ENCODE results near the gene TRPT1.
A peak's percentile ranks its signal among the peaks of the same experiment; 100 is the strongest.

The TRPT1 gene

DNA sequence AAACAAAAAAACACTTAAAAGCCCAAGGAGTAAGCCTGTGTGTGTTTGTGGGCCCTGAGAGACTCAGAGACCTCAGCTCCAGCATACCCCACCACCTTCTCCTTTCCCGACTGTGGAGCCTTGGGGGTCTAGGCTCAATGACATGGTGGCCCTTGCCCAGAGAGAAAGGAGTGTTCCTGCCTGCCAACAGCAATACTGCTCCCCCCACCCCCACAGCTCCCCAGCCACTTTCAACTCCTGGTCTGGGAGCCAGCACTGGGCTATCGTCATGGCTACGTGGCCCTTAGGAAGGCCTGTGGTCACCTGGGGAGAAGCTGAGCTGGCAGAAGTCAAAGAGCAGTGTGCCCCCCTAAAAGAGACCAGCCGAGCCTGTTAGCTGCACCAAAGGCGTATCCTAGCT, 18.1 kb upstream of the TRPT1 start:
- DNase-seq = peak; percentile 11

GRCh38 chr11:64243236-64243854, 17.4 kb upstream of the TRPT1 start:
- peak; percentile 4 for DNase-seq

- peak; percentile 63 for DNase-seq
Observed at GRCh38 chr11:64241491-64242374, 15.7 kb upstream of the TRPT1 start.

DNA sequence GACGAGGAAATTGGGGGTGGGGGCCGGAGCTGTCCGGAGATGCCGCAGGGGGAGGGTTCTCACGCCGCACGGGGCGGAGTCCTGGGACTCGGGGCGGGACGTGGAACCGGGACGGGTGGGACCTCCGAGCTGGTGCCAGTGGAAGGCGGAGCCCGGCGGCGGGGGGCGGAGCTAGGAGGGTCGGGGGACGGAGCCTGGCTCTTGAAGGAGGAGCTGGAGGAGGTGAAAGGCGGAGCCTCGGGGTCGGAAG, 15.2 kb upstream of the TRPT1 start:
- DNase-seq = peak; percentile 100

DNA sequence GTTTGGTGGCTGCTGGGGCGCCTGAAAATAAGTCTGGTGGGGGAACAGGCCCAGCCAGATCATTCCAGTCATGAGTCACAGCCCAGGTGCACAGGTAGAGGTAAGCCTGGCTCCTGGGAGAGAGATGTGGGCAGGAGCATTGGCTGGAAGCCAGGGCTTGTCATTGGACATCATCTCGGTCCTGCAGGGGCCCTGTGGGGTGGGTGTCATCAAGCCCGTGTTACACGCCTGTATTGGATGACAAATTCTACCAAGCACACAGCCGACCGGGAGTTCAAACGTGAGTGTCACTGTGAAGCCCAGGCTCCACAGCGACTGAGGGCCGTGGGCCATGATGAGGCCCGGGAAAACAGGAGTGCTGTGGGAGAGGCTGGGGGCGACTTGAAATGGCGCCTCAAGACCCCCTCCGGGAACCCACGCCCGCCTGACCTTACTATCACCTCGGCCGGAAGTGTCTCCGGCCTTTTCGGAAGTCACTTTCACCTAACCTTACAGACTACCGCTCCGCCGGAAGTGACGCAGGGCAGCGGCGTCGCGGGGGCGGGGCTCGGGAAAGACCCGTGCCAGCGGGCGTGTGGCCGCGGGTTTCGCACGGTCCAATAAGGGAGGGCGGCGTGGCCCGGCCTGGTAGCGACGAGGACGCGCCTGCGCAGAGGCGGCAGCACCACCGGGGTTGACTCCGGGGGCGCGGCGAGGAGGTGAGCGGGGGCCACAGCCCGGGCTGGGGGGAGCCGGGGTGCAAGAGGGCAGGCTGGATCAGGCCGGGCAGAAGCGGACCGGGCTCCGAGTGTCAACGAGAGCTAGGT, 14.7 kb upstream of the TRPT1 start, which contains the start of gene FKBP2:
Gene FKBP2, plus strand, starts transcription at position 661 of the 806 bp plus-strand sequence. CDS start 1,293 bp downstream, outside the sequence.
- peak; percentile 99 for DNase-seq

GRCh38 chr11:64239662-64240434, 13.9 kb upstream of the TRPT1 start:
- no peak for DNase-seq

GRCh38 chr11:64238999-64239398, 13.0 kb upstream of the TRPT1 start:
- peak; percentile 78 for DNase-seq

- DNase-seq = peak; percentile 72
Observed at GRCh38 chr11:64238076-64238475, 12.1 kb upstream of the TRPT1 start.

- peak; percentile 96 for DNase-seq
Observed at GRCh38 chr11:64237484-64237951, 11.5 kb upstream of the TRPT1 start.

GRCh38 chr11:64235437-64236161, 9.6 kb upstream of the TRPT1 start:
- no peak for DNase-seq

GRCh38 chr11:64234647-64235379, 8.8 kb upstream of the TRPT1 start:
- DNase-seq = peak; percentile 83

DNA sequence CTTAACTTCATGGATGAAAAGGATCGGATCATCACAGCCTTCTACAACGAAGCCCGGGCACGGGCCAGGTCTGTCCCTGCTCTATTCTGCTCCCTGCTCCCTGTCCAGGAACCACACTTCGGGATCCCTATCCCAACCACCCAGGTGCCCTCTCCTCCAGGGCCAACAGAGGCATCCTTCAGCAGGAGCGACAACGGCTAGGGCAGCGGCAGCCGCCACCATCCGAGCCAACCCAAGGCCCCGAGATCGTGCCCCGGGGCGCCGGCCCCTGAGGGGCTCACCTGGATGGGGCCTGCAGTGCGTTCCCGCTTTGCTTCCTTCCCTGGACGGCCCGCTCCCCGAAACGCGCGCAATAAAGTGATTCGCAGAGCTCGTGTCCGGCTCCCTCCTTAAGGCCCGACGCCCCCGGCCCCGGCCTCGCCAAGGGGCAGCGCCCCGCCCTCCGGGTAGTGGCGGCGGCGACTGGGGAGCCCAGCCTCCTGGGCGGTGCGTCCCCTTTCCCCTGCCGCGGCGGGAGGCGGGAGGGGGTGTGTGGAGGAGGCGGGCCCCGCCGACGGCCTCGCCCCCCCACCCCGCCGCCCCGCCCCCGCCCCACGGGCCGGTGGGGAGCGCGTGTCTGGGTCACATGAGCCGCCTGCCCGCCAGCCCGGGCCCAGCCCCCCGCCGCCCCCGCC, 8.1 kb upstream of the TRPT1 start, which contains the start of gene VEGFB:
Gene VEGFB, plus strand, starts transcription at position 672 of the 674 bp plus-strand sequence. CDS start 250 bp downstream, outside the sequence.
- peak; percentile 89 for DNase-seq

DNA sequence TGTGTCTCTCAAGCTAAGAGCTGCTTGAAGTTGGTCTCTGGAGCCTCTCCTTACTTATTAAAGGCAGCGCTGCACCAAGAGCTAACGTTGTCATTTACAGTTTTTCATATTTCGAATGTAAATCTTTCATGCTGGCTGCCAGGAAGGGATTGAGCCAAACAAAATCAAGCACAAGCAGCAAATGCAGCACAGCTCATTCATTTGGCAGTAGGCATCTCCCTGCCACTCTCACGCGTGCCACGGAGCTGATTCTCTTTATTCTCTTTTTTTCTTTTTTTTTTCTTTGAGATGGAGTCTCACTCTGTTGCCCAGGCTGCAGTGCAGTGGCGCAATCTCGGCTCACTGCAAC, 7.0 kb upstream of the TRPT1 start:
- no peak for DNase-seq

- DNase-seq = no peak
Observed at GRCh38 chr11:64232182-64232966, 6.4 kb upstream of the TRPT1 start.

DNA sequence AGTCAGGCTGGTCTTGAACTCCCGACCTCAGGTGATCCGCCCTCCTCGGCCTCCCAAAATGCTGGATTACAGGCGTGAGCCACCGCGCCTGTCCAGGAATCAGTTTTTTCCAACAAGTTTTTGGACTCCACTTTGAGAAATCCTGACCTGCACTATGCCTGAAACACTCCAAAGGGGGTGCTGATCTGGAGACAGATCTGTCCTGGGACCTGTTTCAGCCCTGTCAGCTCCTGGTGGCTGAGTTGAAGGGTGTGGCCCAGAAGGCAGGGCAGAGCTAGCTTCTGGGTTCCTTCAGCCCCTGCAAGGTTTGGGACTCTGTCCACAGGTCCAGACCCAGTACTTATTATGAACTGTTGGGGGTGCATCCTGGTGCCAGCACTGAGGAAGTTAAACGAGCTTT, 5.6 kb upstream of the TRPT1 start:
- DNase-seq = peak; percentile 39

DNA sequence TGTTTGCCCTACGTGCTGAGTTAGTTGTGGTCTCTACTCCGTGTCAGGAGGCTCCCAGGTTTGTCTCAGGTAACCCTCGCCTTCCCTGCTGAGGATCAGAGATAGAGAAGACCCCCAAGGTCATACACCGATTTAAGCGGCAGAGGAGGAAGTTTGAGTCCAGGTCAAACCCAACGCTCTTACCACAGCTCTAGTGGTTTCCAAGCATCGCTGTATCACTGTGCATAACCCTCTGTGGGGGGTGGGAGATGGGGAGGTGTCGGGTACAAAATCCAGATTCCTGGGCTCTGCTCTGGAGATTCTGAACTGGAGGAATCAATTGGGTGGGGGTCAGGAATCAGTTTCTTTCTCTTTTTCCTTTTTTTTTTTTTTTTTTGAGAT, 5.0 kb upstream of the TRPT1 start:
- peak; percentile 45 for DNase-seq

DNA sequence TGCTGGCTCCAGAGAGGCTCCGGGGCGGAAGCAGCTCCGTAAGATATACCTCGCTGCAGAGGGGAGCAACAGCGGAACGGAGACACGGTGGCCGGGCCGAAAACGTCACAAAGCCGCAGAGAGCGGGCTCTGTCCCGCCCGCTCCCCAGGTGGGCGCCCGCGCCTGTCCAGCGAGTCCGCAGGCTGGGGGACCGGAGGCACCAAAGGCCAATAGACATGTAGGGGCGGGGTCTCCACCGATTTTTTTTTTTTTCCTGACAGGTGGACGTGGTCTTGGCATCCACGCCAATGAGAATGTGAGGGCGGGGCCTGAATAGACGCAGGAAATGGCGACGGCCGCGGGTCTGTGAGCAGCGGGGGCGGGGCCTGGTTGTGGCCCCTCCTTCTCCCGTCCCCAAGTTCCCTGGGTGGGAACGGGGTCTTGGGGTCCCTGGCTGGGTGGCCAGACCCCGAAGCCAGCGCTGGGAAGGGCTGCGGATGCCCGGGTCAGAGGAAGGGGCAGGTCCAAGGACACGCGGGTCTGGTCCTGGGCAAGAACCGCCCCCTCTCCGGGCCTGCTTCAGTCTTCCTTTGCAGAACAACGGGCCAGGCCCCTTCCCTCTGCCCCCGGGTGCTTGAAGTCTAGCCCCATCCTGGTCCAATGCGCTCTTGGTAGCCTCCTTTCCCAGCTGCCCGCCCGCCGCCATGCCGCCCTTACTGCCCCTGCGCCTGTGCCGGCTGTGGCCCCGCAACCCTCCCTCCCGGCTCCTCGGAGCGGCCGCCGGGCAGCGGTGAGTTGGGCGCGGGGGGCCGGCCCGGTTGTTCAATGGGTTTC, 4.4 kb upstream of the TRPT1 start, which contains the start of gene DNAJC4:
Gene DNAJC4, plus strand, starts transcription at position 378 of the 814 bp plus-strand sequence. Its CDS starts 307 bp downstream, at position 685.
- peak; percentile 98 for DNase-seq

DNA sequence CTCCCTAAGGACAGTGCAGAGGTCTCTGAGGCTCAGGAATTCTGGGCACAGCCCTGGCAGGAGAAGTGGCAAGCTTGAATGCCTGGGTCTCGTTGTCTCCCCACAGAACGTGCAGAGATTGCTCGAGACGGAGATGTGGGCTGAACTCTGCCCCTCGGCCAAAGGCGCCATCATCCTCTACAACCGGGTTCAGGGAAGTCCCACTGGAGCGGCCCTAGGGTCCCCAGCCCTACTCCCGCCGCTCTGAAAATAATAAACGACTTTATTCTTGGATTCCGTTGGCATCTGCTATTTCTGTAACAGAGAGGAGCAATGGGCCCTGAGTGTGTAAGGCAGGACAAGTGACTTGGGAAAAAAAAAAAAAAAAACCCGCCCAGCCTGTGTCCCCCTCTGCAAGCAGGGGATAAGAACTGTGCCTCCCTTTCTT, 3.8 kb upstream of the TRPT1 start:
- no peak for DNase-seq

Measured in RPMI8226 (cell line).